ENCODE measurements around the gene WRAP73.
"Not testable (repeated sequence)": the region's sequence is repeated elsewhere in the genome, so short reads cannot be mapped to it uniquely, and the experiment has no call there.

WRAP73 gene

GRCh38 chr1:3596663-3597598 lies 53.0 kb downstream of the WRAP73 start:
- no peak for FAIRE-seq

DNA sequence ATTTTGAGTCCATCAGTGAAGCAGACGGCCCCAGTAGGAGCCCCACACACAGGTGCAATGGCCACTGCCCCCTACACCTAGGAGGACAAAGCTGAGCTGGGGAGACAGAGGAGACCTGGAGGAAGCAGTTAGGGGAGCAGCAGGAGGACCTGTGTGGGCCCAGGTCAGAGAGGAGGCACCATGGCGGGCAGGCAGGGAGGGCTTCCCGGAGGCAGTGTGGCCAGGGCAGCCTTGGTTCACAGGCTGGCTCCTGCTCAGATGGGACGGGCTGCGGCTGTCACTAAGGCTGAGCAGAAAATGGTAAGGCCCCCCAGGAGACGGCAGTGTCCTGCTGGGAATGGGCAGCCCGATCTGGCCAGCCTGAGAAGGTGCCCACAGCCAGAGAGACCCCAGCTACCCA lies 54.0 kb downstream of the WRAP73 start:
- no peak for FAIRE-seq

GRCh38 chr1:3594706-3595377 lies 55.1 kb downstream of the WRAP73 start:
- FAIRE-seq = no peak

- no peak for FAIRE-seq
Measured at GRCh38 chr1:3593745-3594144, 56.2 kb downstream of the WRAP73 start.

DNA sequence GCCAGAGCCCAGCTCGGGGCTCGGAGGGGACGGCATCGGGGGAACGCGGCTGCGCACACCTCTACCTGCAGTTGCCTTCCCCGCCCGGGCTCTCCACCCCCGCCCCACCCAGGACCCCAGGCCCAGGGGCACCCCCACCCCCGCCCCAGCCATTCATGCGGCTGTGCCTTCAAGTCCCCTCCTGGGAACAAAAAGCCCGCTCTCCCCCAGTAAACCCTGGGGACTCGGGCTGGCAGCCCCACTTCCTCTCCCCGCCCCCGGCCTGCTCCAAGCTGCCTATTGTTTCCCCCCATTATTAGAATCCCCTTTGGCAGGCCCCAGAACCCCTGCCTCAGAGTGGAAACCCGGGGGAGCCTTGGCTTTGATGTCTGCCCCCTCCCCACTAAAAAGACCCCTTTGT lies 56.6 kb downstream of the WRAP73 start:
- no peak for FAIRE-seq

- no peak for FAIRE-seq
Measured at GRCh38 chr1:3590951-3591865, 58.7 kb downstream of the WRAP73 start.

DNA sequence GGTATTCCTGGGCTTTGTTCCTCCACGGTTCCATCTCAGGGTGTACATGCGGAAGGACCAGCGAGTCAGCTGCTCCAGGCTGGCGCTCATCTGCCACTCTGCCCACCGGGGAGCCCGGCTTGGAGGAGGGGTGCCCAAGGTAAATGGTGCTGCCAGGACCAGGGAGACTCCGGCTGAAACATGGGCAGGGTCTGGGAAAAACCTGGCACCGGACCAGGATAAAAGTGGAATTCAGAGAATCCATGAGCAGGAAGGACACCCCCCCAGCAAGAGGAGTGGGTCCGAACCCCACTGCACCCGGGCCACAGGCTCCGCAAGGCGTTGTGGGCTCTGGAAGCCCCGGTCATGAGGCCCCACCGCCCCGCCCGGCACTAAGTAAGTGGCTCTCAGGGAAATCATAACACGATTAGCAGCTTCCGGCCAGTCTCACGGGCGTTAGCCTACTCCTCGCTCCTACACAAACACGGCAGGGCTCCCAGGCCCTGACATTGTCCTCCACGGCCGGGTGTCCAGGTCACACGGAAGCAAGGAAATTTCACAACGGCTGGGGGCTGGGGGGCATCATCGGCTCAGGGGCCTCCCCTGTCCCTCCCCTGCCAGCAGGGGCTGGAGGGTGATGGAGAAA lies 59.7 kb downstream of the WRAP73 start:
- no peak for FAIRE-seq

- no peak for FAIRE-seq
Measured at GRCh38 chr1:3588395-3588794, 61.5 kb downstream of the WRAP73 start.

DNA sequence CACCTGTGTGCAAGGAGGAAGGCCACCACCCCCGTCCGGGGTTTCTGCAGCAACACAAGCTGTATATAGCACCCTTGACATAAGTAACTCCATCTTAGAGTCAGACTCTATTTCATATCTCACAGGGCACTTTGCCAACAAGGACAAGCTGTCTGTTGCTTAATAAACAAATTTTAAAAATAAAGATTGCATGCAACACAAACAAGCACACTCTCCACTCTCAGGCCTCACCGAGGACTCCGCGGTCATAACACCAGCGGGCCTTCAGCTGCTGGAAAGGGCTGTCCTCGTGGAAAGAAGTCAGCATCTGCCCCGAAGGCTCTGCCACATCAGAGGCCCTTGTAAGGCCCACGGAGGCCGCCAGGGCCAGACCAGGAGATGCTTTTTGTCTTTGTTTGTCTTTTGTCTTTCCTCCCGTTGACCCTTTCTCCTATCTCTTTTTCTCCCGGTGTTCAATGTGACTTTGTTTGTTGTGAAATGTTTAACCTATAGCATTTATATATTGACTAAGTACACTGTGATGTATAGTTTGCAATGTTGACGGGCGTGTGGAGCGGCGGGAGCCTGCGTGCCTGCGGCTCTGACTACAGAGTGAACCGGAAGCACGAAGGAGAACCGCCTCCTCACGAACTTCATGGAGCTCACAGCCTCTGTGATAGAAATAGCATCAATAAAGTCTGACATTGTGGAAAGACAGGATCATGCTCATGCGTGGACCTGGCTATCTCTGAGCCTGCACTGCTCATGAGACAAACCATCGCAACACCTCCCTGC lies 62.7 kb downstream of the WRAP73 start:
- no peak for FAIRE-seq

GRCh38 chr1:3585940-3586568 lies 63.8 kb downstream of the WRAP73 start:
- FAIRE-seq = no peak

- not testable (repeated sequence) for FAIRE-seq
Measured at GRCh38 chr1:3585353-3585868, 64.5 kb downstream of the WRAP73 start.

- FAIRE-seq = no peak
Measured at GRCh38 chr1:3584915-3585314, 65.0 kb downstream of the WRAP73 start.

DNA sequence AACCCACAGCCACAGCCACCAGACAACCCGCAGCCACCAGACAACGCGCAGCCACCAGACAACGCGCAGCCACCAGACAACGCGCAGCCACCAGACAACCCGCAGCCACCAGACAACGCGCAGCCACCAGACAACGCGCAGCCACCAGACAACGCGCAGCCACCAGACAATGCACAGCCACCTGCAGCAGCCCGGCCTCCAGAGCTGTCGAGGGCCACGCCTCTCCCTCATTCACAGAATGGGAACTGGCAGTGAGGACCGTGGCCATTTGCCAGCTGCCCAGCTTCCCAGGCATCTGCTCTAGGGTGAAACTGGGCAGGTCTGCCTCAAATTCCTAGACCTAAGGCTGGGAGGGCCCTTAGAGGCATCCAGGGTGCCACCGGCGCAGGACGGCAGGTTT lies 66.2 kb downstream of the WRAP73 start:
- FAIRE-seq = not testable (repeated sequence)

GRCh38 chr1:3581296-3582036 lies 68.4 kb downstream of the WRAP73 start:
- no peak for FAIRE-seq
